Activated gamma-delta T cell treated with Interleukin-2 at 50 U/mL for 16 hours (primary cell): Measurements from ENCODE around the gene PPIH.
"Not testable (repeated sequence)": the region's sequence is repeated elsewhere in the genome, so short reads cannot be mapped to it uniquely, and the experiment has no call there.

ENCODE experiments used
- DNase-seq: peaks from one replicate; pipeline ENCODE4 v3.0.0-alpha.2; 2020

The PPIH gene

DNA sequence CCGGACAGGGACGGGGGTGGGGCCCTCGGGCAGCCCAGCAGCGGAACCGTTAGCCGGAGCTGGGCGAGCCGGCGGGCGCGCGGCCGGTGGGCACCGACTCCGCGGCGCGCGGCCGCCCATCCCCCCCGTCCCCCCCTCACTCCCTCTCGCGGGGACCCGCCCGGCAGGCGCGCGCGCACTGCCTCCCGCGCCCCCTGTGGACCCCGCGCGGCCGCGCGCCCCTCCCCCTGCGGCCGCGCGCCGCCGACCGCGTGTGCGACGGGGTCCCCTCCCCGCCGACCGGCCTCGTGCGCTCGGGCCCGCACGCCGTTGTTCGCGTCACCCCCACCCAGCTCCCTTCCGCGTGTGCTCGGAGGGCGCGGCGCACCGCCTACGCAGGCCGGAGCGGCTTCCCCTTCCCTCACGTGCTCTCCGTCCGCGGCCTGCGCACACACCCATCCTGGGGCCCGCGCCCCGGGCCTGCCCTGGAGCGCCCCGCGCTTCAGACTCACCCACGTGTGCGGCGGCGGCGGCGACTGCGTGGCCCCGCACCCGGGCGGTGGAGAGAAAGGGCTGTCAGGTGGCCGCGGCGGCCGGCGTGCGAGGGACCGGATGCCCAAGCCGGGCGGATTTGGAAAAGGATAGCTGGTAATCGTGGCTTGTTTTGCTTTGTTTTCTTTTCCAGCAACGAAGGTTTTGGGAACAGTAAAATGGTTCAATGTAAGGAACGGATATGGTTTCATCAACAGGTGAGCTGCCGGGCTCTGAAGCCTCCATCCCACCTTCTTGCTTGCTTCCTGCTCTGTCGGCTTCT is 24.7 kb downstream of the PPIH start:
- DNase-seq = peak; percentile 56

DNA sequence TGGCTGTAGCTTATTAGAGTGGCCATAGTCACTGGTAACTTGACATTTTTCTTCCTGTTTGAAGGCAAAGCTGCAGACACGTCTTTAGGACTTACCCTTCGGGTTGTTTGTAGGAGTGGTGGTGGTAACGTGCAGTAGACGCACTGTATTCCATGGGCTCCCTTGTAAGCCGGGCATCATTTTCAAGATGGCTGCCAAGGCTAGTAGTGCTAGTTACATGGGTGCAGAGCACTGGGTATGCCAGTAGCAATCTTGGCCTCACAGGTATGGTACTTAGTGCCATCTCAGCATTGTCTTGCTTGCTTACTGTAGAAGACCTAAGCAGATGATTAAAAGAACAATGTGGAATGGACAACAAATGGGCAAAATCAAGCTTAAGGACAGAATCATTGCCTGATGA is 25.9 kb downstream of the PPIH start:
- DNase-seq = peak; percentile 5

DNA sequence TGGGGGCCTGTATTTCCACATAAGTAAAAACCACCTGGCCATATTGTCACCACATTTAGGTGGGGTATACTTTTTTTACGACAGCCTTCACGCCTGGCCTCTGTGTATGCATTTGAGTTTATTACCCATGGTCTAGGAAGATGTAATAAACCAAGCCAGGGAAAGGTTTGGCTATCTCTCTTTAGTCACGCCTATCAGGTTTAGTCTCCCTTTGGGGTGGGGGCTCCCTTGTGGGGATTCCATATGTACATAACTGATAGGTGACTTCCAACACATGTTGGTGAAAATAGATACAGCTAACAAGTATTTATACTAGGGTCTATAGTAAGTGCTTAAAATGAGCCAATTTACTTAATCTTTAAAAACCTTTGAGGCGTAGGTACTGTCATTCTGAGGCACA is 28.2 kb downstream of the PPIH start:
- no peak for DNase-seq

DNA sequence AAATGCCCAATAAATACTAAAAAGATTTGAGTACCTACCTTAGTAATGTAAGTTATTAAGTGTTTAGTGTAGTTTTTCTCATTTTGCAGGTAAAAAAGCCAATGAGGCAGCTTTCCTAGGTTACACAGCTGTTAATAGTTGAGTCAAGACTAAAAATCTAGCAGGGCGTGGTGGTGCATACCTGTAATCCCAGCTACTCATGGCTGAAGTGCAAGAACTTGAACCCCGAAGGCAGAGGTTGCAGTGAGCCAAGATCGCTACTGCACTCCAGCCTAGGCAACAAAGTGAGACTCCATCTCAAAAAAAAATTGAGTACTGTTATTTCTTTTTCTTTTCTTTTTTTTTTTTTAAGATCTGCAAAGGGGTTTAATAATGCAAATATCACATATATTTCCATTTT is 31.7 kb downstream of the PPIH start:
- DNase-seq = no peak

DNA sequence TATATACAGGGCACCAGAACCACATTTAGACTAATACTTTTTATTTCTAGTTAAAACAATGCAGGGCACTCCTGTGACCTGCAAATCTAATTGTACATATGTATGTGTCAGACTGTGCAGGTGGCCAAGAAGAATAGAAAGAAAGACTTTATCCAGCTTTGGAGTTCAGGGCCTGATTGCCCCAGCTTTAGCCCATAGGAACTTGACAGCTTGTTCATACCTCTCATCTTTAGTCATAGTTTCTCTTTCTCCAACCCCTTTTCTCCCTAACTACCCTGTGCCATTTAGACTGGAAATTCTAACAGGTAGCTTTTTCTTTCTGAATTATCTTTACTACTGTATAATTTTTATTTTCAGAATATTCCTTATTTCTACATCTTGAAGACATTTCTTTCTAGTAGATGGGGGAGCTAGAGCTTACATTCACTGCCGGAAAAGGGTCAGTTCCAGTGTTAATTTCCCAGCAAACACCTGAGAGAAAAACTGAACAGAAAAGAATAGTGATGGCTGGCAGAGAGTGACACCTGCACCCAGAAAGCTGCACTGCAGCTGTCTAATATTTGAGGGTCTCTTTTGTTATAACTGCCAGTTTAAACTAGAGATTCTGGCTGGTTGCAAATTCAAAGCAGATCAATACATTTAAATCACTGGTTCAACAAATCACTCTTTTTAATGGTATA is 32.4 kb downstream of the PPIH start:
- no peak for DNase-seq

DNA sequence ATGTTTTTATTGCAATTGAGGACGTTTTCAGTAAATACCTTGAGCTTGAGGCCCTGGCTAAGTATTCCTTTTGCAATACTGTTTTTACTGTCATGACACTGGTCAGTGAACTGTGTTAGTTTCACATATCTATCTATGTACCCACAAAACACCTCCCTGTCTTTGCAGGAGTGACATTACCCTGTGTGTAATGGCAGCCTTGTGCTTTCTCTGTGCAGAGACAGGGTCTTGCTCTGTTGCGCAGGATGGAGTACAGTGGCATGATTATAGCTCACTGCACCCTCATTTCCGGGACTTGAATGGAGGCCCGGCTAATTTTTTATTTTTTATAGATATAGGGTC is 32.9 kb downstream of the PPIH start:
- no peak for DNase-seq

DNA sequence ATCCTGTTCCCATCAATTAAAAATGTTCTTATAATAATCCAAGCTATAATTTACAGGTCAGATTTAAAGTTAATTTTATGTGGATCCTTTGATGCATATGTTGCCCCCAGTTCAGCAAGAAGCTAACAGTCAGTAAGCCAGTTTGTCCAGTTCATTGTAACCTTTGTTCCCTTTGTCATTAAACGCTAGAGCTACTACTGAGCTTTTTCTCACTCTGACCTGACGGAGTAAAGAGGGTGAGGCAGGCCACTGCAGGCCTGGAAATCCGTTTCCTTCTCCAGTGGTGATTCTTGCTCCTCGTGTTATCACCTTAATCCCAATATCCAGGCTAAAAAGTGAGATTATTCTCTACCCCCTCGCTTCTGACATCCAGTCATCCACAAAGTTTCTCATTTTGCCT is 34.2 kb downstream of the PPIH start:
- DNase-seq = no peak

DNA sequence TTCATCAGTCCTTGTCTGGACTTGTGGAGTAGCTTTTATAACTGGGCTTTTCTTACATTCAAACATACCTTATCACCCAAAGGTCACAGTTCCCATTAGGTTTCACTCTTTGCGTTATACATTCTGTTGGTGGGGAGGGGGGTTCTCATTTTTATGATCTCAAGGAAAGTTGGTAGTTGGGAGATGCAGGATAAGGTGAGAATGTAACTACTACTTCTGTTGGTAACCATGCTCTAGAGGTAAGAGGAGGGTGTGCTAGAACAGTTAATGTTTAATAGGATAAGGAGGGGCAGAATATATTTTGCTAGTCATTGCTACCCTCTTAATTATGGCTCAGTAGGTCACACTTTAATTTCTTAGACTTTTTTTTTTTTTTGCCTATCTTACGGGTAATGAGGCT is 34.7 kb downstream of the PPIH start:
- DNase-seq = no peak

DNA sequence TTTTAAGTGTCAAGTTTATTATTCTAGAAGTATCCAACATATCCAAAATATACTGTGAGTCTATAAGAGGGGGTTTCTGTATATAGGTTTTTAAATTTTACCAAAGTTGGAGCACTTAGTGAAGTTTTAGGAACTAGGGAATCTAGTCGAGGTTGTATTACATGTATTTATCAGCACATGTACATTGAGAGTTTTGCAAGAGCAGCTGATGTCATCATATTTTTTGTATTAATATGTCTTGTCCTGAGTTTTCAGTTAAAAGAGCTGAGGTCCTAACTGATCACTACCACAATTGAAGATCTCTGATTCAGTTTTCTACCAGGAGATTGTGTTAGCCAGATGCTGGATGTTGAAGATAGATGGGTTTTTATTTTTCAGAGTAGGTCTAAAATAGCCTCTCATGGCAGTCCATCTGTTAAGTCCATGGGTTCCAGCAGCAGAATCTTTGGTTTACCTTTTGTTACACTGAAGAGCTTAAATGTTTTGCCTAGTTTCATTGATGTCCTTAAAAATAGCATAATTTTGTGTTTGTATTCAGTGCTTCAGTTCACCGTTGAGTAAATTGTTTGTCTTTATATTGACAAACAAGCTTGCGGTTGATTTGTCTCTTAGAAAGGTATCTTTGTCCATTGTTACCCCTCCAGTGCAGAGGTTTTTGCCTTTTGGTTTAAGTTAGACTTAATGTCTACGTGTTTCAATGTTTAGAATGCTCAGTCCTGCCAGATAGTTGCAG is 40.0 kb downstream of the PPIH start:
- DNase-seq = no peak

DNA sequence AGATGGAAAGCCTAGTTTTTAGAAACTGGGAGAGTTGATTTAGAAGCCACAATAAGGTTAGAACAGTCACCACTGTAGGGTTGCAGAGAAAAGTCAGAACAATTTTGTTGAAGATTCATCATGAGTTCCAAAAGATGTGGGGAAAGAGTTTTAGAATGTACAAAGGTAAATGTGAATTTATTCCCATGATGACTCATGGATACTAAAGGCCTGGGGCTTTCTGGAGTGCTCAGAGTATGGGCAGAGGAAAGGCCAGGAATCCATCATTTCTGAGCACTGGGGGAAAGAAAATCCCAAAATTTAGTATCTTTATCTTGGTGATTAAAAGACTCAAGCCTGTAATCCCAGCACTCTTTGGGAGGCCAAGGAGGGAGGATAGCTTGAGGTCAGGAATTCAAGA is 41.8 kb downstream of the PPIH start:
- no peak for DNase-seq

DNA sequence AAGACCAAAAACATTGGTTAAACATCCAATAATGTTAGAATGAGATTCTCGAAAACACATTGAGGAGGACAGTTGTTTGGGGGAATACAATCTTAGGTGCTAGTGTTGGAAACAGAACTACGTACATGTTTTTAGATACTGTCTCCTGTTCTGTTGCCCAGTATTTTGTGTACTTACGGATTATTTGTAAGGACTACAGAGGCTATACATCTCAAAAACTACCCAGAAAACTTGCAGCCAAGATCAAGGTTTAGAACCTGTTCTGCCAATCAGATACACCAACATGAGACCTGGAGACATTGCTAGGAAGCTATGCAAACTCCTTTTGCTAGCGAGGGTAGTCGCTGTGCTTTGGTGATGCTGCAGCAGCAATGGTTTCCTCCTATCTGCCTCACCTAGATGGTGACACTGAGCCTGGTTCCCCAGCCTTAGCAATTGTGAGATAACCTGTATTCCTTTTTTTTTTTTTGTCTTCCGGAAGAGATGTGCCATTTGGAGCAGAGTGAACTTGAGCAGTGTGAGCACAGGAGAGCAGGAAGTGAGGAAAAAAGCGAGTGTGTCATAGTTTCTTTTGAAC is 45.8 kb downstream of the PPIH start:
- DNase-seq = no peak

DNA sequence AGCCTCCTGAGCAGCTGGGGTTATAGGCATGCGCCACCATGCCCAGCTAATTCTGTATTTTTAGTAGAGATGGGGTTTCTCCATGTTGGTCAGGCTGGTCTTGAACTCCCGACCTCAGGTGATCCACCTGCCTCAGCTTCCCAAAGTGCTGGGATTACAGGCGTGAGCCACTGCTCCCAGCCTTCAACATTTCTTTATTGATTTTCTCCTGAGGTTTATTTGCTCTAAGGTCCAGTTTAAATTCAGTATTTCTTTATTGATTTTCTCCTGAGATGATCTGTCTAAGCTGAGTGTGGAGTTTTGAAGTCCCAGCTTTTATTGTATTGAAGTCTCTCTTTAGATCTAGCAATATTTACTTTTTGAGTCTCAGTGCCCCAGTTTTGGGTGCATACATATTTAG is 54.6 kb downstream of the PPIH start:
- DNase-seq = not testable (repeated sequence)

DNA sequence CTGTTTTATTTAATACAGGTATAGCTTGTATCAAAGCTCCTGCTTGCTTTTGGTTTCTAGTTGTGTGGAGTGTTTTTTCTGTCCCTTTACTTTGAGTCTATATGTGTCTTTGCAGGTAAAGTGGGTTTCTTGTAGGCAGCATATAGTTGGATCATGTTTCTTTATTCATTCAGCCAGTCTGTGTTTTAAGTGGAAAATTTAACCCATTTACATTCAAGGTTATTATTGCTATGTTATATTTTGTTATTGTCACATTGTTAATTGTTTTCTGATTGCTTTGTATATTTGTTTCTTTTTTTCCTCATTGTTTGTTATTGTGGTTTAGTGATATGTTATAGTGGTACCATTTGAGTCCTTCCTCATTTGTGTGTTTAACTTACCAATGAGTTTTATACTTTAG is 55.1 kb downstream of the PPIH start:
- DNase-seq = no peak

DNA sequence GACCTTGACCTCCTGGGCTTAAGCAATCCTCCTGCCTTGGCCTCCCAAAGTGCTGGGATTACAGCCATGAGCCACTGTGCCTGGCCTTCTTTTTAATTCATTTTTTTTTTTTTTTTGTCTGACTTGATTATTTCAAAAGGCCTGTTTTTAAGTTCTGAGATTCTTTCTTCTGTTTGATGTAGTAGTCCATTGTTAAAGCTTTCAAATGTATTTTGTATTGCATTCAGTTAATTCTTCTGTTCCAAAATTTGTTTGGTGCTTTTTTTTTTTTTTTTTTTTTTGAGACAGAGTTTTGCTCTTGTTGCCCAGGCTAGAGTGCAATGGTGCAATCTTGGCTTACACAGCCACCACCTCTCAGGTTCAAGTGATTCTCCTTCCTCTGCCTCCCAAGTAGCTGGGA is 56.2 kb downstream of the PPIH start:
- DNase-seq = not testable (repeated sequence)

DNA sequence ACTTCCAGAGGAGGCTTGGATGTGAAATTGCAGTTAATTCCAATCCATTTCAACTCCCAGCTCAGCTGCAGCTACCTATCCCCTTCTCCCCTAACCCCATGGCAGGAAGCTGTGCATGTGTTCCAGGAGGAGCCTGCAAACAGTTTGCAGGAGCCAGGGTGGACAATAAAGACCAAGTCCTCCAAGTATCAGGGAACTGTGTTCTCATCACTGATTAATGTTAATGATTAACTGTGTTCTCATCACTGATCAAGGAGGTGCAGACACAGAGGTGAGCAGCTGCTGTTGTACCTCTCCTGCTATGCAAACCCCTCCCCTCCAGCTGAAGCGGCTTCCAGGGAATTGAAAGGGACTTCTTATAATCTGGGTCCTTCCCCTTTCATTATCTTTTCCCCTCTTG is 62.6 kb downstream of the PPIH start:
- DNase-seq = no peak

DNA sequence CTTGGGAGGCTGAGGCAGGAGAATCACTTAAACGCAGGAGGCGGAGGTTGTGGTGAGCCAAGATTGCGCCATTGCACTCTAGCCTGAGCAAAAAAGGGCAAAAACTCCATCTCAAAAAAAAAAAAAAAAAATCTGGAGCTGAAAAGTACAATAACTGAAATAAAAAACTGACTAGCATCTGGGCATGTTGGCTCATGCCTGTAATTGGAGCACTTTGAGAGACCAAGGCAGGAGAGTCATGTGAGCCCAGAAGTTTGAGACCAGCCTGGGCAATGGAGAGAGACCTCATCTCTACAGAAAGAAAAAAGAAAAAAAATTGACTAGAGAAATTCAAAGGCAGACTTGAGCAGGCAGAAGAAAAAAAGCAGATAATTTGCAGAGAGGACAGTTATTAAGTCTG is 63.7 kb downstream of the PPIH start:
- no peak for DNase-seq

DNA sequence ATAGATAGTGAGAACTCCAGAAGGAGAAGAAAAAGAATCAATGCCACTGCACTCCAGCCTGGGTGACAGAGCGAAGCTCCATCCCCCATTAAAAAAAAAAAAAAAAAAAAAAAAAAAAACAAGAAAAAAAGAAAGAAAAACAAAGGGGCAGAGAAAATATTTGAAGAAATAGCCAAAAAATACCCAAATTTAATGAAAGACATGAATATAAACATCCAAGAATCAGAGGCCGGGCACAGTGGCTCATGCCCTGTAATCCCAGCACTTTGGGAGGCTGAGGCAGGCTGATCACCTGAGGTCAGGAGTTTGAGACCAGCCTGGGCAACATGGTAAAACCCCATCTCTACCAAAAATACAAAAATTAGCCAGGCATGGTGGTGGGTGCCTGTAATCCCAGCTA is 64.2 kb downstream of the PPIH start:
- not testable (repeated sequence) for DNase-seq

DNA sequence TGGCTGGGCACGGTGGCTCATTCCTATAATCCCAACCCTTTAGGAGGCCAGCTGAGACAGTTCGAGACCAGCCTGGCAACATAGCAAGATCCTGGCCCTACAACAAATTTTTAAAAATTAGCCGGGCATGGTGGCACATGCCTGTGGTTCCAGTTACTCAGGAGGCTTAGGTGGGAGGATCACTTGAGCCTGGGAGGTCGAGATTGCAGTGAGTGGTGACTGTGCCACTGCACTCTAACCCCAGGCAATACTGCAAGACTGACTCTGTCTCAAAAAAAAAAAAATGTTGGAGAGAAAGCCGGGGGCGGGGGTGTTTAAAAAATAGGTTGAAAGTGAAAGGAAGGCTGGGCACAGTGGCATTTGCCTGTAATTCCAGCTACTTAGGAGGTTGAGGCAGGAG is 65.3 kb downstream of the PPIH start:
- no peak for DNase-seq

DNA sequence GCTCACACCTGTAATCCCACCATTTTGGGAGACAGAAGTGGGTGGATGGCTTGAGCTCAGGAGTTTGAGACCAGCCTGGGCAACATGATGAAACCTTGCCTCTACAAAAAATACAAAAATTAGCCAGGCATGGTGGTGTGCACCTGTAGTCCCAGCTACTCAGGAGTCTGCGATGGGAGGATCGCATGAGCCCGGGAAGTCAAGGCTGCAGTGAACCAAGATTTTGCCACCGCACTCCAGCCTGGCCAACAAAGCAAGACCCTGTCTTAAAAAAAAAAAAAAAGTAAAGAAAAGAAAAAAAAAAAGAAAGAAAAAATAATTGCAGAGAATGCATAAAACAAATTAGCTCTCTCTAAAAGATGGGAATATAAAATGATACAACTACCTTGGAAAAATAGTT is 67.6 kb downstream of the PPIH start:
- not testable (repeated sequence) for DNase-seq
